HG03280 (cell line): ENCODE data around the gene TMED6.
"Not testable (repeated sequence)": the region's sequence is repeated elsewhere in the genome, so short reads cannot be mapped to it uniquely, and the experiment has no call there.

Experiments used
- ATAC-seq: cut with Tn5 transposase; IDR thresholded peaks from one replicate; pipeline ENCODE4 v1.9.1; 2021; ENCODE audit warnings: mild to moderate bottlenecking, moderate library complexity; ENCODE audit not compliant: unreplicated experiment

TMED6 gene

GRCh38 chr16:69363281-69363717, 11.7 kb upstream of the TMED6 start:
- no peak for ATAC-seq

- not testable (repeated sequence) for ATAC-seq
Measured at GRCh38 chr16:69360070-69360469, 8.5 kb upstream of the TMED6 start.

GRCh38 chr16:69350536-69351133, 951 bp downstream of the TMED6 start:
- ATAC-seq, result no peak

- ATAC-seq, result no peak
Measured at GRCh38 chr16:69349536-69349935, 2.0 kb downstream of the TMED6 start.

- no peak for ATAC-seq
Measured at GRCh38 chr16:69348222-69348621, 3.4 kb downstream of the TMED6 start.

- no peak for ATAC-seq
Measured at GRCh38 chr16:69346683-69347082, 4.9 kb downstream of the TMED6 start.

- no peak for ATAC-seq
Measured at GRCh38 chr16:69345923-69346322, 5.7 kb downstream of the TMED6 start.

- no peak for ATAC-seq
Measured at GRCh38 chr16:69344171-69344570, 7.4 kb downstream of the TMED6 start.

GRCh38 chr16:69340095-69340644, 11.4 kb downstream of the TMED6 start:
- no peak for ATAC-seq

- ATAC-seq, result peak; percentile 85
Measured at GRCh38 chr16:69339289-69340094, 12.1 kb downstream of the TMED6 start, which contains the start of the genes COG8 and NIP7. Gene COG8, minus strand, starts transcription at chr16:69339564. Its CDS starts 12 bp downstream, at chr16:69339552. Gene NIP7, plus strand, starts transcription at chr16:69339772. Its CDS starts 58 bp downstream, at chr16:69339830.

GRCh38 chr16:69338557-69339288, 12.9 kb downstream of the TMED6 start:
- no peak for ATAC-seq

- ATAC-seq, result no peak
Measured at GRCh38 chr16:69334696-69335095, 16.9 kb downstream of the TMED6 start.

- ATAC-seq, result peak; percentile 92
Measured at GRCh38 chr16:69330286-69331109, 21.1 kb downstream of the TMED6 start, which contains the start of gene PDF. Gene PDF, minus strand, starts transcription at chr16:69330588. Its CDS starts 18 bp downstream, at chr16:69330570.

GRCh38 chr16:69329369-69330285, 22.0 kb downstream of the TMED6 start:
- ATAC-seq, result peak; percentile 37

- ATAC-seq, result no peak
Measured at GRCh38 chr16:69328854-69329316, 22.7 kb downstream of the TMED6 start.

- ATAC-seq, result no peak
Measured at GRCh38 chr16:69327585-69328310, 23.8 kb downstream of the TMED6 start.

- ATAC-seq, result no peak
Measured at GRCh38 chr16:69326172-69326873, 25.3 kb downstream of the TMED6 start.

GRCh38 chr16:69325784-69326171, 25.8 kb downstream of the TMED6 start:
- ATAC-seq, result no peak
